Stomach (tissue), 9 donors: ENCODE results near the gene MAST4. TPM values are rescaled to one million over a fixed set of nuclear protein-coding genes. Genes with fewer than 3 reads are reported as not detected.

ENCODE experiments used
- DNase-seq, 2 donors: peaks; one replicate each; pipeline versions ENCODE4 v3.0.0 to v3.0.0-alpha.2; 2013 to 2019
- H3K27ac ChIP-seq, 5 donors: fragments of 200-600 bp in 4 of 5; sonication (generic) in 4 of 5; one replicate each; pipeline ENCODE4 v1.5.1; 2013 to 2019; ENCODE audit warnings: mild to moderate bottlenecking in 1 of 5, moderate library complexity in 1 of 5
- H3K27me3 ChIP-seq, 3 donors: fragments of 200-600 bp; sonication (generic); one replicate each; pipeline ENCODE4 v1.5.1; 2017 to 2019; ENCODE audit warnings: mixed run types in 1 of 3
- H3K36me3 ChIP-seq, 4 donors: fragments of 200-600 bp; sonication (generic); 1 replicate in 3 of 4; 2 replicates in 1 of 4; pipeline ENCODE4 v1.5.1; 2016 to 2019
- H3K4me1 ChIP-seq, 4 donors: fragments of 200-600 bp; sonication (generic); one replicate each; pipeline ENCODE4 v1.5.1; 2016 to 2019
- H3K4me3 ChIP-seq, 4 donors: fragments of 200-600 bp; sonication (generic) in 3 of 4; one replicate each; pipeline ENCODE4 v1.5.1; 2016 to 2019; ENCODE audit warnings: mild to moderate bottlenecking in 1 of 4
- H3K9me3 ChIP-seq, 4 donors: fragments of 200-600 bp; sonication (generic); one replicate each; pipeline ENCODE4 v1.5.1; 2016 to 2019
- EP300 ChIP-seq: sonication (generic); formaldehyde crosslinking; IDR thresholded peaks from one replicate; pipeline ENCODE4 v1.6.1; 2017; ENCODE audit warnings: antibody characterized with exemption
- POLR2A ChIP-seq, 4 donors: fragments of 450-650 bp; IDR thresholded peaks; one replicate each; pipeline ENCODE4 v1.6.1; 2016; ENCODE audit warnings: antibody characterized with exemption in 4 of 4, control low read depth in 2 of 4, mild to moderate bottlenecking in 1 of 4, moderate library complexity in 1 of 4
- POLR2AphosphoS5 ChIP-seq, 3 donors: sonication (generic); formaldehyde crosslinking; IDR thresholded peaks; one replicate each; pipeline ENCODE4 v1.6.1; 2016; ENCODE audit warnings: antibody characterized with exemption in 3 of 3
- WGBS, 5 donors: extraction: QIAGEN DNeasy Blood & Tissue Kit in 3 of 5; methylation state at CpG; one replicate each; pipeline versions ENCODE4 v1.1.5 to v1.1.7; 2013 to 2018; 5-methylcytosine and 5-hydroxymethylcytosine counted together
- intact Hi-C: fragments of 100-400 bp; cut with DNase I; formaldehyde crosslinking; loops from one replicate; pipeline ENCODE4 v1.15.1; 2023; ENCODE audit warnings: low total_unique reads
- polyA plus RNA-seq, 3 donors: library from polyadenylated mRNA; stranded (reverse); fragments of 200-250 nt; gene quantifications; one replicate each; pipeline ENCODE4 v1.2.3, GENCODE V29; 2013
- total RNA-seq, 5 donors: library from RNA; depleted of rRNA; stranded (reverse); fragments of >200 nt; gene quantifications; one replicate each; pipeline versions ENCODE4 v1.1.0 to v1.2.3, GENCODE V29; 2014 to 2016
- TF ChIP-seq, protein P1 (sequence below), 7 experiments: fragments of 450-650 bp in 4 of 7; fragments of 200-600 bp in 3 of 7; sonication (generic) in 3 of 7; IDR thresholded peaks; one replicate each; pipeline ENCODE4 v1.5.1; 2016 to 2019; ENCODE audit warnings: antibody characterized with exemption in 7 of 7, control low read depth in 2 of 7, mild to moderate bottlenecking in 1 of 7
- donor health status: healthy with polysubstance abuse.
- donor health status: Bipolar disorder and iron deficiency.
- donor health status: healthy.

The MAST4 gene
- total and polyA plus RNA-seq, 8 donors = 1.5 to 52.5 (median 32.1) TPM

GRCh38 chr5:66634601-66635000 lies 38.4 kb downstream of the MAST4 start:
- Histone ChIP-seq H3K4me1 (no peaks in the 10 kb centered on the region), H3K9me3 (no peaks in the 10 kb centered on the region), H3K27me3 (no peaks in the 10 kb centered on the region), H3K4me3 (no peak overlapping the region), H3K36me3 (no peaks in the 10 kb centered on the region), H3K27ac (no peak overlapping the region)
- intact Hi-C loops = no loop called here
- TF ChIP-seq, protein P1, sequence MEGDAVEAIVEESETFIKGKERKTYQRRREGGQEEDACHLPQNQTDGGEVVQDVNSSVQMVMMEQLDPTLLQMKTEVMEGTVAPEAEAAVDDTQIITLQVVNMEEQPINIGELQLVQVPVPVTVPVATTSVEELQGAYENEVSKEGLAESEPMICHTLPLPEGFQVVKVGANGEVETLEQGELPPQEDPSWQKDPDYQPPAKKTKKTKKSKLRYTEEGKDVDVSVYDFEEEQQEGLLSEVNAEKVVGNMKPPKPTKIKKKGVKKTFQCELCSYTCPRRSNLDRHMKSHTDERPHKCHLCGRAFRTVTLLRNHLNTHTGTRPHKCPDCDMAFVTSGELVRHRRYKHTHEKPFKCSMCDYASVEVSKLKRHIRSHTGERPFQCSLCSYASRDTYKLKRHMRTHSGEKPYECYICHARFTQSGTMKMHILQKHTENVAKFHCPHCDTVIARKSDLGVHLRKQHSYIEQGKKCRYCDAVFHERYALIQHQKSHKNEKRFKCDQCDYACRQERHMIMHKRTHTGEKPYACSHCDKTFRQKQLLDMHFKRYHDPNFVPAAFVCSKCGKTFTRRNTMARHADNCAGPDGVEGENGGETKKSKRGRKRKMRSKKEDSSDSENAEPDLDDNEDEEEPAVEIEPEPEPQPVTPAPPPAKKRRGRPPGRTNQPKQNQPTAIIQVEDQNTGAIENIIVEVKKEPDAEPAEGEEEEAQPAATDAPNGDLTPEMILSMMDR (IDR thresholded peaks at IDR 0.05) = no peak
- no peak for TF ChIP-seq POLR2AphosphoS5 (IDR thresholded peaks at IDR 0.05)
- no peak for TF ChIP-seq EP300
- no peak for TF ChIP-seq POLR2A (IDR thresholded peaks at IDR 0.05)
- 66 to 90% (median 86%) methylated on average over 3 of the region's 3 CpGs for WGBS, 5 donors
- DNase-seq = no peak

- WGBS, 5 donors = 77 to 89% (median 81%) methylated on average over 4 of the region's 4 CpGs
- Histone ChIP-seq H3K27ac (no peak overlapping the region), H3K27me3 (no peaks in the 10 kb centered on the region), H3K4me3 (no peak overlapping the region), H3K36me3 (no peaks in the 10 kb centered on the region), H3K4me1 (no peaks in the 10 kb centered on the region), H3K9me3 (no peaks in the 10 kb centered on the region)
- DNase-seq = no peak
- intact Hi-C loops = no loop called here
- no peak for TF ChIP-seq EP300
- no peak for TF ChIP-seq POLR2A (IDR thresholded peaks at IDR 0.05)
- TF ChIP-seq, protein P1 (IDR thresholded peaks at IDR 0.05) = no peak
- TF ChIP-seq POLR2AphosphoS5 (IDR thresholded peaks at IDR 0.05) = no peak
Observed at GRCh38 chr5:66637994-66638393, 41.8 kb downstream of the MAST4 start.

DNA sequence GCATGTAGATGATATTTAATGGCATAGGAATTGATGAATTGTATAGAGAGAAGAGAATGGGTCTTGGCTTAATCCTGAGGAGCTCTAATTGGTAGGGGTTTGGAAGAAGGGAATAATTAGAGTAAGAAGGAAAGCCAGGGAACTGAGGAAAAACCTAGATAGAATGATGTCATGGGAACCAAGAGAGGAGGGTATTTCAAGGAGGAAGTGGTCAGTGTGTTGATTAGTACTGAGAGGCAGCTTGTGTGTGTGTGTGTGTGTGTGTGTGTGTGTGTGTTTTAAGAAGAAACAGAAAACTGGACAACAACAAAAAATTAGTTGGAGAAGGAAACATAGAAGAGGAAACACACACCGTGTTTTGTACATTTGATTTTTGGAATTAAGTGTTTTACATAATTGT lies 42.8 kb downstream of the MAST4 start:
- TF ChIP-seq EP300 (no peak), POLR2AphosphoS5 (IDR thresholded peaks at IDR 0.05) (no peak), POLR2A (IDR thresholded peaks at IDR 0.05) (no peak)
- TF ChIP-seq, protein P1 (IDR thresholded peaks at IDR 0.05) = no peak
- intact Hi-C loops = no loop called here
- Histone ChIP-seq H3K4me1 (no peaks in the 10 kb centered on the region), H3K27me3 (no peaks in the 10 kb centered on the region), H3K4me3 (no peak overlapping the region), H3K36me3 (no peaks in the 10 kb centered on the region), H3K9me3 (no peaks in the 10 kb centered on the region), H3K27ac (no peak overlapping the region)
- WGBS, 5 donors = 72 to 94% (median 84%) methylated on average over 1 of the region's 1 CpG
- DNase-seq = no peak

GRCh38 chr5:66642538-66642937 lies 46.3 kb downstream of the MAST4 start:
- no peak overlapping the region for H3K27ac ChIP-seq
- H3K4me1 ChIP-seq = no peaks in the 10 kb centered on the region
- intact Hi-C loops = no loop called here
- H3K27me3 ChIP-seq = no peaks in the 10 kb centered on the region
- 73 to 85% (median 82%) methylated on average over 3 of the region's 3 CpGs for WGBS, 5 donors
- no peak for TF ChIP-seq POLR2A (IDR thresholded peaks at IDR 0.05)
- TF ChIP-seq, protein P1 (IDR thresholded peaks at IDR 0.05) = no peak
- TF ChIP-seq EP300 = no peak
- no peak for TF ChIP-seq POLR2AphosphoS5 (IDR thresholded peaks at IDR 0.05)
- no peak overlapping the region for H3K4me3 ChIP-seq
- DNase-seq = no peak
- H3K36me3 ChIP-seq = no peaks in the 10 kb centered on the region
- no peaks in the 10 kb centered on the region for H3K9me3 ChIP-seq
